Epithelial cell of prostate (primary cell): ENCODE data around the gene AFDN.

Source experiments
- DNase-seq: peaks from one replicate; pipeline ENCODE4 v3.0.0-alpha.2; 2011; ENCODE audit warnings: low read depth, low spot score
- H3K27ac ChIP-seq: fragments of 450-650 bp; 2 replicates; pipeline ENCODE4 v1.5.1; 2017; ENCODE audit warnings: mild to moderate bottlenecking

AFDN gene

DNA sequence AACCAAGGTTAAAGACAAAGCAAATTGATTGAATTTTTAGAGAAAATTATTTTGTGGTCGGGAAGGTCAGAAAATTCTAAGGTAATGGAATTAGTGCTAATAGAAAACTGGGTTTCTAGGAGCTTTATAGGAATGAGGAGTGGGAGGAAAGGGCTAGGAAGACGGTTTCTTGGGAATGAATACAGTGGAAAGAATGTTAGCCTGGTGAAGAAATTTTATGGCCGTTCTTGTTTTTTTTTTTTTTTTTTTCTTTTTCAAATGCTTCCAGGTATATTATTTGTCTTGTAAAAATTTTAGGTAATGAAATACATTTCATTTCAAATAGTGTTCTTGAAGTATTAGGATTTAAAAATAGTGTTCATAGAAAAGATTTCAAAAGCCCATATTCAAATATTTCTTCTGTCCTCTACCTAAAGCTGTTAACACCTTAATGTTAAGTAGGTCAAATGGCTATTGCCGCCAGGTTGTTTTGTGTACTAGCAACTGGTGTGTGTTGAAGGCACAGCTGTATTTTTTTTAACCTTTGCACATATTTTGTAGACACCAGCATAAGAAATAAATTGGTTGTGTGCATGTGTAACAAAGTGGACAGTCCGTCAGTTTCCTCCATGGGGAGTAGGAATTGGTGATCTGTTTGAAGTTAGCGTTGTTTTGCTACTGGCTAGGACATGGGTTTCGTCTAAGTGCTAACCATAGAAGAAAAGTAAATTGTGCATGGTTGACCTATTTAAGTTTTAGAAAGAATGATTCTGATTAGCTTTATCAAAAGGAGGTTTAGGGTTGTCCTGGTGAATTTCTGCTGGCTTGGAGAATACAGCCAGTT, 32.3 kb downstream of the AFDN start:
- no peak overlapping the region for H3K27ac ChIP-seq
- no peak for DNase-seq

DNA sequence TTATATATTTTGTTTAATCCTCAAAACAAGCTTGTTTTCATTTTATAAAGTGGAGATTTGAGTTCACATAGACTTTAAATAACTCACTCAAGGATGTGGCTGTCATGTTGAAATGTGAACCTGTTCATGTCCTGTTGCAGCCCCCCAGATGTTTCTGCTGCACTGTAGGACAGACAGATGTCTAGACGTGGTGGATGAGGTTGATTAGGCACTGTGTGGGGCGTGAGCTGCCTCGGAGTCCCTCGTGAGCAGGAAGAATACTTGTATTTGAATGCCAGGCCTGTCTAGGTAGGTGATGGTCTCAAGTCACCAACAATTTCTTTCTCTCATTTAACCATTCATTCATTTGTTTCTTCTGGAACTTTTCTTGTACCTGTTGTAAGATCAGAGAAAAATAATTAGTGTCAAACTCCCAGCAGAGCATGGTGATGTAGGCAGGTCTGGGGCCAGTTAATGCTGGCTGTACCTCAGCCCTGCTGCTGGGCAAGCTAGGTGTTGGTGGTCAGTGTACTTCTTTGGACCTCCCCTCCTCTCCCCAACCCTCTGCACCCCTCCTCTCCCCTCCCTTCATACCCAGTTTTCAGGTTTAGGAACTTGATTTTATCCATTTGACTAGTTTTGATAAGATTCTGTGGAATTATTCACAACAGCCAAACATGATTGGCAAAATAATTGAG, 34.0 kb downstream of the AFDN start:
- no peak overlapping the region for H3K27ac ChIP-seq
- no peak for DNase-seq

DNA sequence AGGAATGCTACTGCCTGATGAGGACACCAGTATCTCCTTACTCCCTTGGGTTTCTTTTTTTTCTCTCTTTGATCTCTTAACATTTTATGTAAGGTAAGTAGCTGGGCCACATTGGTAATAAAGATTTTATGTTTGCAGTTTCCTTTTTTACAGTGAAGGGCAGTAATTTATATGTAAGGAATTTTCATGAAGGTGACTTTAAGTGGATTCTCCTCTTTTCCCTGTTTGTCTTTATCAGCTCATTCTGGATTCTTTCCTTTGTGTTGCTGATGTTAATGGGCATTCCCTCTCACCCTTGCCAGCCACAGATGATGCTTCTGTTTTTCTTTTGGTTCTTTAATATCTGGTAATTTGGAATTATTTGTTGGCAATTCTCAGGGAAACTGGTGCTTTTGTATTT, 34.7 kb downstream of the AFDN start:
- DNase-seq = no peak
- H3K27ac ChIP-seq = no peak overlapping the region

DNA sequence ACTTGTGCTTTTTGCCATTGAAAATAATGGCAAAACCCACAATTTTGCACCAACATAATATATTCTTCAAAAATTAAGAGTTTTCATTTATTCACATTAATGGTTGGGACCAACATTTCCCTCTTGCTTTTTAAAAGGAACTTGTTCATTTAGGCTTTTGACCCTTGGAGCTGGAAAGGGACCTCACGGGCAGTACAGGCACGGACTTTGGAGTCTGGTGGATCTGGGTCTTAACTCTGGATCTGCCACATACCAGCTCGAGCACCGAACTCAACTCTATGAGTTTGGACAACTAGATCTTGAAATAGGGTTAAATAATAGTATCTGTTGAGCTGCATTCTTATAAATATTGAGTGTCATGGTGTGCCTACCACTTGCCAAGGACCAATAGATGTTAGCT, 37.2 kb downstream of the AFDN start:
- H3K27ac ChIP-seq = no peak overlapping the region
- no peak for DNase-seq

DNA sequence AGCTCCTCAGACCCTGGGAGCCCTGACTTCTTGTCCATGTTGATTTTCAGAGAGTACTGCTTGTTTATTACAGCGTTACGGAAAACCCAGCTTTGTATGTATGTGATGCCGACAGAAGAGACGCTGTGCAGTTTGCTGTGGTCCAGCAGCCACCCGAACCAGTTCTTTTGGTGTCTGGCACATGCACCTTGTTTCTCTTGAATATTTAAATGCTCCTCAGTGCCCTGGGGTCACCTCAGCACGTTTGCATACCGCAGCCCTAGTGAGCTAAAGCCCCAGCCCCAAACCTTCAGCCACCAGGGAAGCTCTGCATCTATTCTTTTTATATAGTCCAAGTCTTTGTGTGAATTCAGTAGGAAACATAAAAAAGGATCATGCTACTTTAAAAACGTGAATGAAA, 39.9 kb downstream of the AFDN start:
- H3K27ac ChIP-seq = no peak overlapping the region
- DNase-seq = no peak

DNA sequence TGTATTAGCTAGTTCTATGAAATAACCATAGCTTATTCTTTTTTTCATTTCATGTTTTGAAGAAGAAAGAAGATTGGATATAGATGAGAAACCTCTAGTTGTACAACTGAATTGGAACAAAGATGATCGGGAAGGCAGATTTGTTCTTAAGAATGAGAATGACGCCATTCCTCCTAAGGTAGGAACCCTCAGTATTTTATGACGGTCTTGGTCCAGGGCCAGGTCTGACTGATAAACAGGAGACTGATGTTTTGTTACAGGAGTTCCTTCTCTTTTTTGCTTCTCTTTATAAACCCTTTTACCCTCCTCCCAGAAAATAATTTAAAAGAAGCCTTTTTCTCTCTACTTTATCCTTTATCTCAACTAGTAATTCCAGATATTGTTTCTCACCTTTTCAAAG, 43.6 kb downstream of the AFDN start:
- no peak overlapping the region for H3K27ac ChIP-seq

DNA sequence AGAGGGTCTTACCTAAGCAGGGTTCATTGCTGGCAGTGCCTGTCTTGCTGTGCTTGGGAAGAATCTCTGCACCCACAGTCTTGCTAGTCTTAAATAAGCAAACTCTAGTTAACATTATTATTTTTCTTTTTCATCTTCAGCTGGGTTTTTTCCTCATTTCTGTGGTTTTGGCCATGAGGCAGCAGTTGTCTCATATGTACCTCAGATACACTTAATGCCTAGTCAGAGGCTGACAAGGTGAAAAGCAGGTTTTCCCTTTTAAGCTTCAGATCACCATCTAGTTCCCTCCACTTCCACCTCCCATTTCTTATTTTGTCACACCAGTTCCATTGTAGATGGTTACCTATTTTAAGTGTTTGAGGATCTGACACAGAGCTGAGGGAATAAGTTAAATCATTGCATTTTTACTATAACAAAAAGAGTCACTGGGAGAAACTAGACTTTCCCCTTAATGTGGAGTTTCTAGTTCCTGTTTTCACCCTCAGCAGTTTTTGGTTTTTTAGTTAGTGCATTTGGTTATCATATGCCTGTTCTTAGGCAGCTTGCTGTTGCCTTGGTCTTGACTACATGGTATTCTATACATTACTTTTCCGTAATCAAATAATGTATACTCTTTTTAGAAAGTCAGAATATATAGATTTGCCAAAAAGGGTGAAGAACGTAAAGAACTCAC, 46.0 kb downstream of the AFDN start:
- DNase-seq = no peak

More for the DNA sequence above, 43.6 kb downstream of the AFDN start:
- DNase-seq = no peak

DNA sequence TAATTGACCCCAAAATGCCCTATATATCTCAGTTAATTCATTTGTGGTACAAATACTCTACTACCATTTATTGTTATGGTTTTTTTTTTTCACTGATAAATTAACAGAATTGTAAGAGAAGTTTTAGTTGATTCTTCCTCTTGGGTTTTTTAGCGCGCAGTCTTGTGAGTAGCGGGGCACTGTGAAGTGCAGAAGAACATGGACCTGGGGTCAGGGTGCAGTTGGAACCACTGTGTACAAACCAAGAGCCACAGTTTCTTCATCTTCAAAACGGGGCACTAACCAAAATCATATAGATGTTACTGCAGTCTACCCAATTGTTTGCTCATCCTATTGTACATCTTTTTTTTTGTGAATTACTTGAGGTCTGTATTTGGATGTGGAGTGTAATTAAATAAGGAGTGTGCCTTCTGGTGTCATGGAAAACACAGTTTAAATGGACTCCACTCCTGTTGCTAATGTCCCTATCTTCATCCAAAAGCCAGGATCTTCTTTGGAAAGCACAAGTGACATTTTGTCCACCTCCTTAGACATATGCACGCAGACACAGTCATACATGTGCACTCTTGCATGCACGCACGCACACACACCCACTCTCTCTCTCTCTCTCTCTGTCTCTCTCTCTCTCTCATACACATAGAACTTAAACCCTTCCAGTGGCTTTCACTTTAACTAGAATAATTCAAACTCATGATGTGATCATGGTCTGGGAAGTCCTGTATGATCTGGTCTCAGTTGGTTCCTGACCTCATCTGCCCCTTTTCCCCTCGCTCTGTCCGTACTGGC, 51.5 kb downstream of the AFDN start:
- DNase-seq = no peak
- H3K27ac ChIP-seq = no peak overlapping the region

More for the DNA sequence above, 46.0 kb downstream of the AFDN start:
- no peak overlapping the region for H3K27ac ChIP-seq

DNA sequence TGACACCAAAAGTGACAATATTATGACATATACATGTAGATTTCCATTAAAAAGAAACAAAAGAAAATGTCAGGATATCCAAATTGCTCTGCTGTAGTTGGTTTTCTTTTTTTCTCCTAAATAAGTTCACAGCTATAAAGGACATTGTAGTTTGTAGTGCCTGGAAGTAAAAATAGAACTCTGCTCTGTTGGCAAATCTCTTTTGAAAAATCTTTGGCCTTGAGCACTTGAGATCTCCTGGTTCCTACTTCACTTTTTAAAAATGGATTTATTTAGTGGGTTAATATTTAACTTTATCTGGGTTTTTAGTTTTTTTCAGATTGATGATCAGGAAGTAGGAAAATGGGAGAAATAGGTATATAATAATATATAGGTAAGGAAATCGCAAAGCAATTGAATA, 52.9 kb downstream of the AFDN start:
- H3K27ac ChIP-seq = no peak overlapping the region
- no peak for DNase-seq

DNA sequence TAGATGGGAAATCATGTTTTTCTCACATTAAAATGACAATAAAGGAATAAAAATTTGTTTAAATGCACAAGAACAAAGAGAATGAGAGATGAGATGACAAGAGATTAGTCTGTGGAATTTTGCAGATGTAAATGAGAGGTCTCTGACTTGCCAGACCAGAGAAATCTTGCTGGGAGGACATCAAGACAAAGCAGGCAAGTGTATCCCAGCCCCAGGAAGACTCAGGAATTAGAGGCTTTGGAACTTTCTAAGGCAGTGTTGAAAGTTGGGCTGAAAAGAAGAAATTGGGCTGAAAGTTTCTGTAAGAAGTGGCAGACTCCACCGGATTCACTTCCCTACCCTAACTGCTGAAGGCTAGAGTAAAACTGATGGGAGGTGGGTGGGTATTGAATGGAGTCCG, 54.6 kb downstream of the AFDN start:
- no peak overlapping the region for H3K27ac ChIP-seq

DNA sequence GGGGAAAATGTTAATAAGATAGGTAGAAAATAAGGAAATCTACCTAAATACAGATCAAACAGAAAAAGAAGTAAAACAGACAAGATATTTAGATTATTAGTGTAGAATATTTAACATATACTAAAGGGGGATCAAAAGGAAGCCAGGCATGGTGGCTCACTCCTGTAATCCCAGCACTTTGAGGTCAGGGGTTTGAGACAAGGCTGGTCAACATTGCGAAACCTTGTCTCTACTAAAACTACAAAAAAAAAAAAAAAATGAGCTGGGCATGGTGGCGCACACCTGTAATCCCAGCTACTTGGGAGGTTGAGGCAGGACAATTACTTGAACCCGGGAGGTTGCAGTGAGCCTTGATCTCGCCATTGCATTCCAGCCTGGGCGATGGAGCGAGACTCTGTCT, 55.5 kb downstream of the AFDN start:
- DNase-seq = no peak

More for the DNA sequence above, 54.6 kb downstream of the AFDN start:
- no peak for DNase-seq

DNA sequence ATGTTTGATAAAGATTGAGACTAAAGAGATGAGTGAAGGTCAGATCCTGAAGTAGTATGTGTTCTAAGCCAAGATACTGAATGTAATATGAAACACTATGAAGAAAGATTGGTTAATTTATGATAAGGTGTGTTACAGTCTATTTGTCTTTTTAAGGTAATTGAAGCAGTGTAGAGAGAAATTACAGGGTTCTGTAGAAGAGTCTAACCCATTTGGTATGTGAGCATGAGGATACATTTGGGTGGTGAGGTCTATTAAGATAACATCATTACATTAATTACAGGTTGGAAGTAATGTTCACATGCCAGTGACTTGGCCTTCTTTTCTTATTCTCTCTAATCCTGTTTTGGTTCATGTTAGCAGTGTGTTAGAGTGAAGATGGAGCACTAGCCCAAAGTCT, 61.4 kb downstream of the AFDN start:
- no peak for DNase-seq
- H3K27ac ChIP-seq = no peak overlapping the region

More for the DNA sequence above, 55.5 kb downstream of the AFDN start:
- no peak overlapping the region for H3K27ac ChIP-seq

DNA sequence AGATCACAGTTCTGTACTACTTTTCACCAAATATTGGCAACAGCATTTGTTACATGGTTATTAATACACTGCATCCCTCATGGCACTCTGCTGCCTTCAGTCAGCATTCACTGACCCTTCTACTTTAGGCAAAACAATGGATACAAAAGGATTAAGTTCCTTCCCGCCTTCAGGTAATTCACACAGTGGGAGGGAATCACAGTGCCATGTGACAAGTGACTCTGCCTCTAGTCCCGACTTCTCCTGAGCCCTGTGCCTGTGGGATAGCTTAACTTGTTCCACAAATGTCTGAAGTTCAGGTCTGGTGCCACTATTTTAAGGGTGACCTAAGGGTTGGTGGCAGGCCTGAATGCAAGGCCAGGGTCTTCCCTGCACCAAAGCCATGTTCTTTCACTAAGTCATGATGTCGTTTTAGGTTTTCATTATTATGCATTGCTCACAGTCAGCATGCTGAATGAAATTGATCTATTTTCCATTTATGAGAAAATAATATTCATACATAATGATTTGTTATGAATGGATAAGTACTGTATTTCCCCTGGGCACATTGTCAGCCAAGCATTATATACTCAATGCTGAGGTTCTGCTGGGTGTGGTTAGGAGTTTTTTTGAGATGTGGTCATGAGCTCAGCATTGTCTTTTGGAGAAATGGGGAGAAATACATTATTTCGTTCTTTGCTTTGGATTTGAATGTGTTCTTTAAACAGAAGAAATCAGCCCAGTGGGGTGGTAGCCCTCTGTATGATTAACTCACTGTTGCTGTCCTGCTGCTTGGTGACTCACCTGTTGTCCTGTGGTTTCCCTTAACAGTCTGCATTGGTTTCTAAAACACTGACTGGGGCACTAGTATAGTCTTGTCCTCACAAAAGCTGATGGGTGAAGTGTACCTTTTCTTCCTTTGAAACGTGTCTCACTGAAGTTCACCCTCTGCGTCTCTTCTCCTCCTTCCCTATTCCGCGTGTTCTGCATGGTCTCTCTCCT, 66.4 kb downstream of the AFDN start:
- peak; percentile 61 for DNase-seq
- peak overlapping the region; percentile 33 for H3K27ac ChIP-seq

DNA sequence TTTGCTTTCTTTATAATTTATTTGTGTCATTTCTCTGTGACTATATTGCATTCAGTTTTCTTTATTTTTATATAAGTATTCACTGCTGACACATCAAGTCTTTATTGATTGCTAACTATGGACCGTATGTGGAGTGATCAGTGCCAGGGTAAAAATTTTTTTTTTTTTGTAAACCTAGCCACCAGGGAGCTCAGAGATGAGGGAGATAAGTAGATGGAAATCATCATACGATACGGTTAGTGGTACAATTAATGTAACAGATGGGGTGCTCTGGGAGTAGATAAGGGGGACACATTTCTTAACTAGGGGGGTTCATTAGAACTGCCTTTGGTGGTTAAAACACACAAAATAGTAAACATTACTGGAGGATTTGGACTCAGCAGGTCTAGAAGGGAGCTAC, 68.3 kb downstream of the AFDN start:
- no peak for DNase-seq
- no peak overlapping the region for H3K27ac ChIP-seq

DNA sequence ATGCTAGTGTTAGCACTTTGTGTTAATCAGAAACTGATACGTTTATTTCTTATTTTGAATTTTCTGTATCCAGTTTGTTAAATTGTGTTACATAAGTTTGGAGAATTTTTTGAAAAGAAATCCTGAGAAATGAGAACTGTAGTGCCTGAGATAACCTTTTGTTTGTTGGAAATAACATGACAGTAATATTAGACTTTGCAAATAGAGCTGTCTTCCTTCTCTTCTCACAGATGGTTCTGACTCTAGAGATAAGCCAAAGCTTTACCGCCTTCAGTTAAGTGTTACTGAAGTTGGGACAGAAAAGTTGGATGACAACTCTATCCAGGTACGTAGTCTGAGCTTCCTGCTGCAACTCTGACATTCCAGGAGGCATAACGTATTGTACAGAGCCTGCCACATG, 69.9 kb downstream of the AFDN start:
- no peak for DNase-seq

DNA sequence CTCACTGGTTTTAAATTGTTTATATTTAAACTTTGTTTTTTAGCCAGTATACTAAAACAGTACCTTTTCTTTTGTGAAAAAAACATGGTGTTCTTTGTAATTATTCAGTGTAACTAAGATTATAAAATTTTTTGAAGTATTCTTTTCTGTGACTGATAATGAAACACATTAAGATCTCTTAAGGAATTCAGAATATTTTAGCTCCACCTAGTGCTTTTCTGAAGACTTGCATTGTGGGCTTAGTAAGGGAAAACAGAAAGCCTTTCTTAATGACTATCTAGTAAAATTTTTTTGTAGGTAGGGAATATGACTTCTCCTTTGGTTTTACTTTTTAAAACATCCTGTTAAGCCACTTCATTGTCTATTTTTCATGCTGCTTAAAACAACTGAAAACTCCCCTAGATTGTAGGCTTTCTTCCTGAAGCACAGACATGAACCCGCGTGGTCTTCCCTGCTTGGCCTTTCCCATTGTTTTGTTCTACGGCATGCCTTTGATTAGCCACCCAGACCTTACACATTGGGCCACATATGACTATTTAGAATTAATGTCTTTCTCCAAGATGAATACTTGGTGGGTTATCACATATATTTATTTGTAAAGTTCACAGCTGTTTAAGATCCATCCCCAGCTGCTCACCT, 72.1 kb downstream of the AFDN start:
- H3K27ac ChIP-seq = no peak overlapping the region
- DNase-seq = no peak

More for the DNA sequence above, 69.9 kb downstream of the AFDN start:
- no peak overlapping the region for H3K27ac ChIP-seq

DNA sequence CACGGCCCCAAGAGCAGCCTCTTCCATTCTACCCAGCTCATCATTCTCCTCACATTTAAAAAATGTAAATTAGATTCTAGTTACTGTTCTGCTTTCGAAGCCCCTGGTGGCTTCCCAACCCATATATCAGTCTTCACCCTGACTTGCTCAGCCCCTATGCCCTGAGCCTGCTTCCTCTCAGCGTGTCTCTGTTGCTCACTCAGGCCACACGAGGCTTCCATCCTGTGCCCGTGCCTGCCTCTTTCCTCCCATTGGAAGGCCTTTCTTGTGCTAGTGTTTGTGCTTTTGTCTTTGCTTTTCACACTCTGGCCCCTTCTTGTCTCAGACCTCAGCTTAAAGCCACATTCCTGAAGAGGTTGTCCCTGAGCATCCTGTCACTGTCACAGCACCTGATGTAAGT, 78.1 kb downstream of the AFDN start:
- DNase-seq = no peak
- no peak overlapping the region for H3K27ac ChIP-seq

DNA sequence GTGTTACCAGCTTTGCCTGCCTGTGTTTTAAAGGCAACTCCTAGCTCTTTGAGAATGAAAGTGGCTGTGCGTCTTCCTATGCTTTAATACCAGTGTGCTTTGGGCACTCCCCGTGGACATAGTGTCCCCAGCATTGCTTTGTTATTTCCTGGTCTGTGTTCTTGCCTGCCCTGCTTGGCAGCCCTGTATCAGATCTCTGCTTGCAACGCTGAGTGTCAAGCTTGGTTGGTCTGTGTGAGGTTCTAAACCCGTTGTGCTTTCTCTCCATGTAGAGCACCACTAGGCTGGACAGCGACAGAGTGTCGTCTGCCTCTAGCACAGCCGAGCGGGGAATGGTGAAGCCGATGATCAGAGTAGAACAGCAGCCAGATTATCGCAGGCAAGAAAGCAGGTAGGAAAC, 80.2 kb downstream of the AFDN start:
- peak overlapping the region; percentile 40 for H3K27ac ChIP-seq
- DNase-seq = peak; percentile 29
